Testis (tissue), 3 donors: ENCODE measurements around the gene DOHH. TPM values are rescaled to one million over a fixed set of nuclear protein-coding genes. Genes with fewer than 3 reads are reported as not detected.

ENCODE experiments used
- DNase-seq: peaks from one replicate; pipeline ENCODE4 v3.0.0-alpha.2; 2019
- H3K27ac ChIP-seq, 2 donors: fragments of 200-600 bp; sonication (generic); one replicate each; pipeline ENCODE4 v1.5.1; 2019
- H3K27me3 ChIP-seq: fragments of 200-600 bp; sonication (generic); one replicate; pipeline ENCODE4 v1.5.1; 2019
- H3K36me3 ChIP-seq: fragments of 200-600 bp; sonication (generic); one replicate; pipeline ENCODE4 v1.5.1; 2017; ENCODE audit warnings: low read depth; ENCODE audit errors: missing control alignments
- H3K4me1 ChIP-seq: fragments of 200-600 bp; sonication (generic); one replicate; pipeline ENCODE4 v1.5.1; 2019
- H3K4me3 ChIP-seq, 2 donors: fragments of 200-600 bp; sonication (generic); one replicate each; pipeline ENCODE4 v1.5.1; 2017 to 2019
- H3K9me3 ChIP-seq: fragments of 200-600 bp; sonication (generic); one replicate; pipeline ENCODE4 v1.5.1; 2017
- POLR2A ChIP-seq: fragments of 450-650 bp; IDR thresholded peaks from one replicate; pipeline ENCODE4 v1.6.1; 2017; ENCODE audit warnings: antibody characterized with exemption, mild to moderate bottlenecking, moderate library complexity
- WGBS, 2 donors: methylation state at CpG; one replicate each; pipeline ENCODE4 v1.1.5; 2018; 5-methylcytosine and 5-hydroxymethylcytosine counted together
- intact Hi-C: fragments of 100-400 bp; cut with DNase I; formaldehyde crosslinking; loops from one replicate; pipeline ENCODE4 v1.15.1; 2023; ENCODE audit warnings: low total_unique reads
- polyA plus RNA-seq: library from polyadenylated mRNA; stranded (reverse); fragments of 350-450 nt; fragmentation: Illumina TruSeq; extraction: RNeasy Lipid Tissue Mini Kit (QIAGEN cat#74804); gene quantifications from one replicate; pipeline ENCODE4 v1.2.3, GENCODE V29; 2014; ENCODE audit warnings: low read depth, low replicate concordance; ENCODE audit not compliant: insufficient read depth
- total RNA-seq, 2 donors: library from RNA; depleted of rRNA; stranded (reverse); fragments of >200 nt; gene quantifications; one replicate each; pipeline ENCODE4 v1.2.3, GENCODE V29; 2016
- TF ChIP-seq, protein P1 (sequence below), 3 experiments: fragments of 450-650 bp in 2 of 3; fragments of 200-600 bp in 1 of 3; sonication (generic) in 1 of 3; IDR thresholded peaks; one replicate each; pipeline ENCODE4 v1.5.1; 2016 to 2019; ENCODE audit warnings: antibody characterized with exemption in 3 of 3, mild to moderate bottlenecking in 2 of 3, moderate library complexity in 1 of 3

Gene DOHH
- total and polyA plus RNA-seq, 3 donors from 2014 or later, result 10.7 to 29.1 (median 23.5) TPM

DNA sequence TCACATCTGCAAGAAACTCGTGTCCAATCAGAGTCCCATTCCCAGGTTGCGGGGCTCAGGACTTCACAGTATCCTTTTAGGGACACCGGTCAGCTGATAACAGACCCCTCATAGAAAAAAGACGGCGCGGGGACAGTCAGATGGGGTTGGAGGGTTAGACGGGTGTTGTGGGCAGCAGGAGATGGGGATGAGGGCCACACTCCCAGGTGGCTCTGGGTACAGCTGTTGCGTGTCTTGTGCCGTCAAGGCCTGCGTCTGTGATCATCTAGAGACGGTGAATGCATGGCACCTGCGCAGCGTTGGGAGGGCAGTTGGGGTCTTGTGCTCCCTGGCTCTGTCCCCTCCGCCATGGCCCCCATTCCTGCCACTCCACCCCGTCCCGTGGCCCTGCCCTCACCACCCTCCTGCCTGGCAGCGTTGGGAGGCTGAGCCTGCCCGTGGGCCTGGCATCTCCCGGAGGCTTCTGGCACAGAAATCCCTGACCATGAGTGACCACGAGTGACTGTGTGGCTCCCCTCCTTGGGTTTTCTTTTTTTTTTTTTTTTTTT, 24.5 kb upstream of the DOHH start:
- intact Hi-C loops, result no loop called here
- DNase-seq, result no peak
- Histone ChIP-seq H3K4me1 (no peaks in the 10 kb centered on the region), H3K36me3 (no peaks in the 10 kb centered on the region), H3K4me3 (no peak overlapping the region), H3K27me3 (no peaks in the 10 kb centered on the region), H3K9me3 (no peaks in the 10 kb centered on the region), H3K27ac (no peak overlapping the region)
- WGBS, 2 donors, result 93 to 94% methylated on average over 20 of the region's 20 CpGs
- TF ChIP-seq, protein P1, sequence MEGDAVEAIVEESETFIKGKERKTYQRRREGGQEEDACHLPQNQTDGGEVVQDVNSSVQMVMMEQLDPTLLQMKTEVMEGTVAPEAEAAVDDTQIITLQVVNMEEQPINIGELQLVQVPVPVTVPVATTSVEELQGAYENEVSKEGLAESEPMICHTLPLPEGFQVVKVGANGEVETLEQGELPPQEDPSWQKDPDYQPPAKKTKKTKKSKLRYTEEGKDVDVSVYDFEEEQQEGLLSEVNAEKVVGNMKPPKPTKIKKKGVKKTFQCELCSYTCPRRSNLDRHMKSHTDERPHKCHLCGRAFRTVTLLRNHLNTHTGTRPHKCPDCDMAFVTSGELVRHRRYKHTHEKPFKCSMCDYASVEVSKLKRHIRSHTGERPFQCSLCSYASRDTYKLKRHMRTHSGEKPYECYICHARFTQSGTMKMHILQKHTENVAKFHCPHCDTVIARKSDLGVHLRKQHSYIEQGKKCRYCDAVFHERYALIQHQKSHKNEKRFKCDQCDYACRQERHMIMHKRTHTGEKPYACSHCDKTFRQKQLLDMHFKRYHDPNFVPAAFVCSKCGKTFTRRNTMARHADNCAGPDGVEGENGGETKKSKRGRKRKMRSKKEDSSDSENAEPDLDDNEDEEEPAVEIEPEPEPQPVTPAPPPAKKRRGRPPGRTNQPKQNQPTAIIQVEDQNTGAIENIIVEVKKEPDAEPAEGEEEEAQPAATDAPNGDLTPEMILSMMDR (IDR thresholded peaks at IDR 0.05), result no peak
- no peak for TF ChIP-seq POLR2A

DNA sequence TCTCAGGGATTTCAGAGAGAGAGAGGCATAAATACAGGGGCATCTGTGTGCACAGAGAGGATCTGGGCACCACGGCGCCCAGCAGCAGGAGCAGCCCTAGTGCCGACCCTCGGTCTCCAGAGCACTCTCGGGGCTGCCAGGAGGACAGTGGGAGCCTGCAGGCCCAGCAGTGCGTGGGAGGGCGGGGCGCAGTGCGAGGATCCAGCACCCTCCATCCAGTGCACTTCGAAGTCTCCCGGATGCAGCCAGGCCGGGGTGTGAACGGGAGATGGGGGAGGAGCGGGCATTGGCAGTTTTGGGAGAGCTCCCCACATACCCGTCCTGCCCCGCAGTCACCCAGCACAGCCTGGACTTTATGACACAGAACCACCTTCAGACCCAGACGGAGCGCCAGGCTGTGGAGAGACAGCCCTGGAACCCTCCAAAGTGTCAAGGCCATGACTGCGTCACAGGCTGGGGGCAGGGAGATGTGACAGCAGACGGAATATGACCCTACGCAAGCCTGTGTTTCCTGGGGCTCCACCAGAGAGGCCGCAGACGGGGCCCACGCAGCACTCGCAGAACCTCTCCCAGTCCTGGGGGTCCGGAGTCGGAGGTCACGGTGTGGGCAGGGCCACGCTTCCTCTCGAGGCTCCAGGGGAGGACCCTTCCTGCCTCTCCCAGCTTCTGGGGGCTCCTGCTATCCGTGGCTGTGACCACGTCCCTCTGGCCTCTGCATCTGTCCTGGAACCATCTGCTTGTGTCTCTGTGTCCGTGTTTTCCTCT, 23.8 kb upstream of the DOHH start:
- TF ChIP-seq, protein P1 (IDR thresholded peaks at IDR 0.05), result no peak
- TF ChIP-seq POLR2A, result no peak
- Histone ChIP-seq H3K4me1 (no peaks in the 10 kb centered on the region), H3K27ac (no peak overlapping the region), H3K4me3 (no peak overlapping the region), H3K27me3 (no peaks in the 10 kb centered on the region), H3K9me3 (no peaks in the 10 kb centered on the region), H3K36me3 (no peaks in the 10 kb centered on the region)
- intact Hi-C loops, result no loop called here
- DNase-seq, result no peak
- WGBS, 2 donors, result 84 to 95% methylated on average over 14 to 33 of the region's 33 CpGs

DNA sequence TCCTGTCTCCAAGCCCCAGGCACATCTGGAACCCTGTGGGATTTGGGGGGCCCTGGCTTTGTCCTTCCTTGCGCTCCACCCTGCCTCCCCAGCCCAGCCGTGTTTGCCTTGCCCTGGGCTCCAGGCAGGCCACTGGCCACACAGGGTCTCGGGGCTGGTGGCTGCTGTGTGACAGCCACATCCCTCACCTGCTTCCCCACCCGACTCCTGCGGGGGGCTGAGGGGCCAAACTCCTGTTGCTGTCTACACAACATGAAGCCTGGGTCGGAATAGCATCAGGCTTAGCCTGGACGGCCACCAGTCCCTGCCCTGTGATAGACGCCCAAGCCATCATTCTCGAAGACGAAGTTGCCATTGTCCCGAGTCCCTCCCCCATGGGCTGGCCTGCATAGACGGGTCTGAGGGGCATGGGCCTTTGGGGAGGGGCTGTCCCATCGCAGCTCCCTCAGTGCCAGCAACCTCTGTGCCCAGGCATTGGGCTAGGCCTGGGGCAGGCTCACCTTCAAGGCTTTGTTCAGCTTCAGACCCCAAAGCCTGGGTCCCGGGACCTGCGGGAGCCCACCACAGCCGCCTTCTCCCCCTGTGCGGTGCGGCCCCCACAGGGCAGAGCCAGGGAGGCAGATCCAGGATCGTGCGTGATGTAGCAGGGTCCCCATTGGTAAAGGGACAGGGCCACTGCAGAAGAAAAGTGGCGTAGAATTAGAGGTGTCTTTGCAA, 23.0 kb upstream of the DOHH start:
- H3K36me3 ChIP-seq, result no peaks in the 10 kb centered on the region
- WGBS, 2 donors, result 90 to 91% methylated on average over 10 to 21 of the region's 21 CpGs

DNA sequence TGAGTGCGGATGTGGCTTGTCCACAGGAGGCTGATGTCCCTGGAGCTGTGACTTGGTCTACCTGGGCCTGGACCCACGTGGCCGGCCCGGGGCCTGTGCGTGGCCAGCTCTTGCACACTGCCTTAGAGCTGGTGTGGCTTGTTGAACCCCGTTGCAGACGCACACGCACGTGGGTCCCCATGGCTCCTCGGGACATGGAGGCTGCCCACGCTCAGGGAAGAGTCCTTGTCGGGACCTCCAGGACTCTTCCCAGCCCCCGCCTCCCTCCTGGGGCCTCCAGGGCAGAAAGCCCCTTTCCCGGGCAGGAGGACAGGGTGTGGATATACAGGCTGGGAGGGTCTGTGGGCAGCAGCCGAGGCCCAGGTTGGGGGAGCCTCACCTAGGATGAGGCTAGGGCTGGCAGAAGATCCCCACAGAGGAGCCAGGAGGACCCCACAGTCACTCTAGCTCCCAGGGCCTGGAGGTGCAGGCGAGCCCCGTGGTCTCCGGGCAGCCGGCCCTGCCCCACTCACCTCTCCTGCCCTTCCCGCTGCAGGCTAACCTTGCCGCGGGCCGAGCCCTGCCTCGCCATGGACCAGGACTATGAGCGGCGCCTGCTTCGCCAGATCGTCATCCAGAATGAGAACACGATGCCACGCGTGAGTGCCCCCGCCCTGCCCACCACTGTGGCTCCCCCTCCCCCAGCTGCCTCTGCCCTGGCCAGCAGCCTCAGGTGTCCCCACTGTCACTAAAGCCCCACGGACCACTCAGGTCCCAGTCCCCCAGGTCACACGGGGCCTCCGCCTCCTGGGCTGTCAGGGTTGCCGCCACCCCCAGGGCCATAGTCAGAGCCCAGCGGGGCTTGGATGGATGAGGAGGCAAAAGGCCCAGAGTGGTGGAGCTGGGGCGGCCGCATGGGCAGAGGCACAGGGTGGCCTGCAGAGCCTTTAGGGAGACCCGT, 22.2 kb upstream of the DOHH start:
- TF ChIP-seq, protein P1 (IDR thresholded peaks at IDR 0.05), result no peak
- TF ChIP-seq POLR2A, result no peak
- no peak for DNase-seq
- H3K4me1 ChIP-seq, result no peaks in the 10 kb centered on the region
- no peak overlapping the region for H3K4me3 ChIP-seq
- no peaks in the 10 kb centered on the region for H3K27me3 ChIP-seq
- H3K36me3 ChIP-seq, result no peaks in the 10 kb centered on the region
- no peaks in the 10 kb centered on the region for H3K9me3 ChIP-seq
- no peak overlapping the region for H3K27ac ChIP-seq
- WGBS, 2 donors, result 93 to 94% methylated on average over 28 to 36 of the region's 40 CpGs
- intact Hi-C loops, result no loop called here

More for the DNA sequence above, 23.0 kb upstream of the DOHH start:
- Histone ChIP-seq H3K4me1 (no peaks in the 10 kb centered on the region), H3K9me3 (no peaks in the 10 kb centered on the region), H3K4me3 (no peak overlapping the region), H3K27me3 (no peaks in the 10 kb centered on the region), H3K27ac (no peak overlapping the region)
- intact Hi-C loops, result no loop called here
- TF ChIP-seq, protein P1 (IDR thresholded peaks at IDR 0.05), result no peak
- TF ChIP-seq POLR2A, result no peak
- DNase-seq, result no peak
